GM23338 (cell line): Measurements from ENCODE around the gene TIGAR. TPM values are rescaled to one million over a fixed set of nuclear protein-coding genes. Genes with fewer than 3 reads are reported as not detected.

Experiments
- ATAC-seq: fragments of 200-7000 bp; cut with Tn5 transposase; 3 replicates; pipeline ENCODE4 v1.9.1; 2020
- DNase-seq: peaks from one replicate; pipeline ENCODE4 v3.0.0-alpha.2; 2015; ENCODE audit warnings: low spot score
- H2AFZ ChIP-seq: fragments of 200-600 bp; sonication (generic); 2 replicates; pipeline ENCODE4 v1.8.0; 2016; ENCODE audit warnings: antibody characterized with exemption, mild to moderate bottlenecking, moderate library complexity
- H3F3A ChIP-seq: fragments of 200-600 bp; sonication (generic); replicated peaks from 2 replicates; pipeline ENCODE4 v1.8.0; 2017; ENCODE audit warnings: antibody characterized with exemption, mixed run types, low read depth
- H3K27ac ChIP-seq: fragments of 200-600 bp; sonication (generic); 2 replicates; pipeline ENCODE4 v1.6.1; 2016; ENCODE audit warnings: low read depth
- H3K27me3 ChIP-seq: fragments of 200-600 bp; sonication (generic); 2 replicates; pipeline ENCODE4 v1.8.0; 2016; ENCODE audit warnings: mild to moderate bottlenecking, mixed run types, moderate library complexity; ENCODE audit not compliant: insufficient read depth
- H3K36me3 ChIP-seq: fragments of 200-600 bp; sonication (generic); 2 replicates; pipeline ENCODE4 v1.8.0; 2016; ENCODE audit warnings: mild to moderate bottlenecking; ENCODE audit not compliant: insufficient read depth
- H3K4me1 ChIP-seq: fragments of 200-600 bp; sonication (generic); 2 replicates; pipeline ENCODE4 v1.8.0; 2016; ENCODE audit warnings: mild to moderate bottlenecking, moderate library complexity; ENCODE audit not compliant: insufficient read depth
- H3K4me2 ChIP-seq: fragments of 200-600 bp; sonication (generic); 2 replicates; pipeline ENCODE4 v1.7.1; 2017; ENCODE audit warnings: mixed run types
- H3K4me3 ChIP-seq: fragments of 200-600 bp; sonication (generic); 2 replicates; pipeline ENCODE4 v1.6.1; 2016; ENCODE audit warnings: mixed run types
- H3K79me2 ChIP-seq: fragments of 200-600 bp; sonication (generic); replicated peaks from 2 replicates; pipeline ENCODE4 v1.8.0; 2017; ENCODE audit warnings: mild to moderate bottlenecking; ENCODE audit not compliant: insufficient read depth
- H3K9me2 ChIP-seq: fragments of 200-600 bp; sonication (generic); 2 replicates; pipeline ENCODE4 v1.8.0; 2017; ENCODE audit not compliant: insufficient read depth
- H4K20me1 ChIP-seq: fragments of 200-600 bp; sonication (generic); replicated peaks from 2 replicates; pipeline ENCODE4 v1.8.0; 2017; ENCODE audit warnings: mild to moderate bottlenecking; ENCODE audit not compliant: insufficient read depth
- H3K27ac Mint-ChIP-seq: 2 replicates; pipeline ENCODE4 v1.8.0; 2020; ENCODE audit warnings: inconsistent platforms, mild to moderate bottlenecking, moderate library complexity, mixed read lengths
- H3K27me3 Mint-ChIP-seq: 3 replicates; pipeline ENCODE4 v1.8.0; 2022; ENCODE audit warnings: low read depth, mild to moderate bottlenecking, moderate library complexity, mixed read lengths, inconsistent platforms; ENCODE audit not compliant: insufficient read depth, poor library complexity
- H3K36me3 Mint-ChIP-seq: 3 replicates; pipeline ENCODE4 v1.8.0; 2021; ENCODE audit warnings: low read depth, mild to moderate bottlenecking, inconsistent platforms, moderate library complexity, mixed read lengths
- H3K4me1 Mint-ChIP-seq: 3 replicates; pipeline ENCODE4 v1.8.0; 2020; ENCODE audit warnings: mild to moderate bottlenecking, inconsistent platforms, mixed read lengths
- H3K4me3 Mint-ChIP-seq: 3 replicates; pipeline ENCODE4 v1.8.0; 2021; ENCODE audit warnings: moderate library complexity, mild to moderate bottlenecking, inconsistent platforms, mixed read lengths
- H3K9me3 Mint-ChIP-seq: 3 replicates; pipeline ENCODE4 v1.8.0; 2020; ENCODE audit warnings: moderate library complexity, mild to moderate bottlenecking, inconsistent platforms, mixed read lengths
- CREB1 ChIP-seq: fragments of 250-450 bp; sonication (Bioruptor Pico); IDR thresholded peaks from 2 replicates; pipeline ENCODE4 v1.5.0; 2020; ENCODE audit warnings: low read depth, mild to moderate bottlenecking, moderate library complexity
- CTCF ChIP-seq, 2 experiments: fragments of 200-600 bp in 1 of 2; sonication (generic) in 1 of 2; conservative IDR thresholded peaks; 2 replicates each; pipeline versions ENCODE4 v1.5.1 to v1.6.1; 2016 to 2017; ENCODE audit warnings: antibody characterized with exemption in 2 of 2, low read depth in 2 of 2, mild to moderate bottlenecking in 2 of 2, moderate library complexity in 1 of 2
- ETS1 ChIP-seq: IDR thresholded peaks from 2 replicates; pipeline ENCODE4 v1.6.1; 2016; ENCODE audit warnings: antibody characterized with exemption
- EZH2 ChIP-seq: fragments of 200-600 bp; sonication (generic); IDR thresholded peaks from one replicate; pipeline ENCODE4 v1.8.0; 2017; ENCODE audit warnings: antibody characterized with exemption, mild to moderate bottlenecking, low read depth; ENCODE audit not compliant: unreplicated experiment
- EZH2phosphoT487 ChIP-seq: fragments of 200-600 bp; sonication (generic); IDR thresholded peaks from one replicate; pipeline ENCODE4 v1.8.1; 2018; ENCODE audit warnings: antibody characterized with exemption; ENCODE audit not compliant: unreplicated experiment
- JUNB ChIP-seq: IDR thresholded peaks from one replicate; pipeline ENCODE4 v1.6.1; 2016; ENCODE audit warnings: antibody characterized with exemption; ENCODE audit not compliant: unreplicated experiment
- NANOG ChIP-seq: IDR thresholded peaks from 2 replicates; pipeline ENCODE4 v1.6.1; 2016; ENCODE audit warnings: antibody characterized with exemption, borderline replicate concordance
- POLR2AphosphoS5 ChIP-seq: IDR thresholded peaks from 2 replicates; pipeline ENCODE4 v1.6.1; 2016; ENCODE audit warnings: antibody characterized with exemption, low read depth
- REST ChIP-seq: IDR thresholded peaks from one replicate; pipeline ENCODE4 v1.6.1; 2018; ENCODE audit warnings: antibody characterized with exemption; ENCODE audit not compliant: unreplicated experiment
- STAT1 ChIP-seq: IDR thresholded peaks from one replicate; pipeline ENCODE4 v1.6.1; 2016; ENCODE audit warnings: antibody characterized with exemption; ENCODE audit not compliant: unreplicated experiment
- ZNF114 ChIP-seq: fragments of 250-450 bp; sonication (Bioruptor Pico); IDR thresholded peaks from 2 replicates; pipeline ENCODE4 v1.5.0; 2020; ENCODE audit warnings: mild to moderate bottlenecking, moderate library complexity
- ZNF331 ChIP-seq: fragments of 250-450 bp; sonication (Bioruptor Pico); IDR thresholded peaks from 2 replicates; pipeline ENCODE4 v1.5.0; 2020; ENCODE audit warnings: low read depth, mild to moderate bottlenecking, moderate library complexity
- polyA plus RNA-seq: library from polyadenylated mRNA; unstranded; fragments of >200 nt; fragmentation: Nextera tagmentation; extraction: Ambion mirVana; gene quantifications from 2 replicates; pipeline ENCODE4 v1.2.1, GENCODE V29; 2016
- total RNA-seq: library from RNA; depleted of rRNA; stranded (reverse); fragments of >200 nt; shearing (Covaris generic); gene quantifications from 2 replicates; pipeline ENCODE4 v1.2.3, GENCODE V29; 2014
- TF ChIP-seq, protein P1 (sequence below): fragments of 250-450 bp; sonication (Bioruptor Pico); IDR thresholded peaks from 2 replicates; pipeline ENCODE4 v1.5.0; 2020; ENCODE audit warnings: mild to moderate bottlenecking, moderate library complexity

TIGAR gene
- total and polyA plus RNA-seq, 2 experiments from 2014 or later, result 10.4 to 13.3 TPM

DNA sequence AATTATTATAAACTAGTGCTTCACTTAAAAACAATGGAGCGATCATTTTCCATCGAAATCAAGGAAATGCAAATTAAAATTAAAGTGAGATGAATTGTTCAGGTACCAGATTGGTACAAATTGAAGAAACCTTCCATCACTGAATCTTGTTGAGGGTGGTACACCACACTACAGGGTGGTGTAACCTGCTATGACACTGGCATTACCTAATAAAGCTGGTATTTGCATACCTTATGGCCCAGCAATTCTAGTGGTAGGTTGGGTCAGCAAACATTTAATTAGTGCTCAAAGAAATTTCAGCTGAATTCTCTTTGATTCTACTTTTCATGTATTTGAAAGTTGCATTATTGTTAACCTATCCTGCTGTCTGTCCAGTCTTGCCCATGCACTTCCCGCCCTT lies 9.2 kb downstream of the TIGAR start:
- peaks cover 2% of the 10 kb centered on the region for H3K27me3 Mint-ChIP-seq
- Histone ChIP-seq H3K9me2 (no peaks in the 10 kb centered on the region), H3K36me3 (peaks cover 16% of the 10 kb centered on the region), H4K20me1 (peaks cover 8% of the 10 kb centered on the region; the same call in 1 of the 2 replicates), H3K4me1 (no peaks in the 10 kb centered on the region), H3K79me2 (peaks cover 85% of the 10 kb centered on the region), H3K4me2 (no peak overlapping the region), H3F3A (no peaks in the 10 kb centered on the region), H2AFZ (no peak overlapping the region), H3K27me3 (no peaks in the 10 kb centered on the region), H3K4me3 (no peak overlapping the region), H3K27ac (no peak overlapping the region)
- DNase-seq, result no peak
- peaks cover 5% of the 10 kb centered on the region; the same call in 2 of the 3 replicates for H3K9me3 Mint-ChIP-seq
- no peak for ATAC-seq
- peaks cover 32% of the 10 kb centered on the region for H3K36me3 Mint-ChIP-seq
- H3K4me1 Mint-ChIP-seq, result no peaks in the 10 kb centered on the region
- H3K27ac Mint-ChIP-seq, result no peak overlapping the region
- H3K4me3 Mint-ChIP-seq, result no peak overlapping the region
- no peak for TF ChIP-seq CTCF (conservative IDR thresholded peaks at IDR 0.05; ENCODE audit: low read depth in 2 of 2)
- TF ChIP-seq EZH2phosphoT487, result no peak
- TF ChIP-seq, protein P1, sequence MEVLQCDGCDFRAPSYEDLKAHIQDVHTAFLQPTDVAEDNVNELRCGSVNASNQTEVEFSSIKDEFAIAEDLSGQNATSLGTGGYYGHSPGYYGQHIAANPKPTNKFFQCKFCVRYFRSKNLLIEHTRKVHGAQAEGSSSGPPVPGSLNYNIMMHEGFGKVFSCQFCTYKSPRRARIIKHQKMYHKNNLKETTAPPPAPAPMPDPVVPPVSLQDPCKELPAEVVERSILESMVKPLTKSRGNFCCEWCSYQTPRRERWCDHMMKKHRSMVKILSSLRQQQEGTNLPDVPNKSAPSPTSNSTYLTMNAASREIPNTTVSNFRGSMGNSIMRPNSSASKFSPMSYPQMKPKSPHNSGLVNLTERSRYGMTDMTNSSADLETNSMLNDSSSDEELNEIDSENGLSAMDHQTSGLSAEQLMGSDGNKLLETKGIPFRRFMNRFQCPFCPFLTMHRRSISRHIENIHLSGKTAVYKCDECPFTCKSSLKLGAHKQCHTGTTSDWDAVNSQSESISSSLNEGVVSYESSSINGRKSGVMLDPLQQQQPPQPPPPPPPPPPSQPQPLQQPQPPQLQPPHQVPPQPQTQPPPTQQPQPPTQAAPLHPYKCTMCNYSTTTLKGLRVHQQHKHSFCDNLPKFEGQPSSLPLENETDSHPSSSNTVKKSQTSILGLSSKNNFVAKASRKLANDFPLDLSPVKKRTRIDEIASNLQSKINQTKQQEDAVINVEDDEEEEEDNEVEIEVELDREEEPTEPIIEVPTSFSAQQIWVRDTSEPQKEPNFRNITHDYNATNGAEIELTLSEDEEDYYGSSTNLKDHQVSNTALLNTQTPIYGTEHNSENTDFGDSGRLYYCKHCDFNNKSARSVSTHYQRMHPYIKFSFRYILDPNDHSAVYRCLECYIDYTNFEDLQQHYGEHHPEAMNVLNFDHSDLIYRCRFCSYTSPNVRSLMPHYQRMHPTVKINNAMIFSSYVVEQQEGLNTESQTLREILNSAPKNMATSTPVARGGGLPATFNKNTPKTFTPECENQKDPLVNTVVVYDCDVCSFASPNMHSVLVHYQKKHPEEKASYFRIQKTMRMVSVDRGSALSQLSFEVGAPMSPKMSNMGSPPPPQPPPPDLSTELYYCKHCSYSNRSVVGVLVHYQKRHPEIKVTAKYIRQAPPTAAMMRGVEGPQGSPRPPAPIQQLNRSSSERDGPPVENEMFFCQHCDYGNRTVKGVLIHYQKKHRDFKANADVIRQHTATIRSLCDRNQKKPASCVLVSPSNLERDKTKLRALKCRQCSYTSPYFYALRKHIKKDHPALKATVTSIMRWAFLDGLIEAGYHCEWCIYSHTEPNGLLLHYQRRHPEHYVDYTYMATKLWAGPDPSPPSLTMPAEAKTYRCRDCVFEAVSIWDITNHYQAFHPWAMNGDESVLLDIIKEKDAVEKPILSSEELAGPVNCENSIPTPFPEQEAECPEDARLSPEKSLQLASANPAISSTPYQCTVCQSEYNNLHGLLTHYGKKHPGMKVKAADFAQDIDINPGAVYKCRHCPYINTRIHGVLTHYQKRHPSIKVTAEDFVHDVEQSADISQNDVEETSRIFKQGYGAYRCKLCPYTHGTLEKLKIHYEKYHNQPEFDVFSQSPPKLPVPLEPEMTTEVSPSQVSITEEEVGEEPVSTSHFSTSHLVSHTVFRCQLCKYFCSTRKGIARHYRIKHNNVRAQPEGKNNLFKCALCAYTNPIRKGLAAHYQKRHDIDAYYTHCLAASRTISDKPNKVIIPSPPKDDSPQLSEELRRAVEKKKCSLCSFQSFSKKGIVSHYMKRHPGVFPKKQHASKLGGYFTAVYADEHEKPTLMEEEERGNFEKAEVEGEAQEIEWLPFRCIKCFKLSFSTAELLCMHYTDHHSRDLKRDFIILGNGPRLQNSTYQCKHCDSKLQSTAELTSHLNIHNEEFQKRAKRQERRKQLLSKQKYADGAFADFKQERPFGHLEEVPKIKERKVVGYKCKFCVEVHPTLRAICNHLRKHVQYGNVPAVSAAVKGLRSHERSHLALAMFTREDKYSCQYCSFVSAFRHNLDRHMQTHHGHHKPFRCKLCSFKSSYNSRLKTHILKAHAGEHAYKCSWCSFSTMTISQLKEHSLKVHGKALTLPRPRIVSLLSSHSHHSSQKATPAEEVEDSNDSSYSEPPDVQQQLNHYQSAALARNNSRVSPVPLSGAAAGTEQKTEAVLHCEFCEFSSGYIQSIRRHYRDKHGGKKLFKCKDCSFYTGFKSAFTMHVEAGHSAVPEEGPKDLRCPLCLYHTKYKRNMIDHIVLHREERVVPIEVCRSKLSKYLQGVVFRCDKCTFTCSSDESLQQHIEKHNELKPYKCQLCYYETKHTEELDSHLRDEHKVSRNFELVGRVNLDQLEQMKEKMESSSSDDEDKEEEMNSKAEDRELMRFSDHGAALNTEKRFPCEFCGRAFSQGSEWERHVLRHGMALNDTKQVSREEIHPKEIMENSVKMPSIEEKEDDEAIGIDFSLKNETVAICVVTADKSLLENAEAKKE (CRISPR knock-in tag), result no peak
- TF ChIP-seq ZNF331 (CRISPR knock-in tag), result no peak
- no peak for TF ChIP-seq NANOG
- TF ChIP-seq JUNB, result no peak
- TF ChIP-seq STAT1, result no peak
- no peak for TF ChIP-seq POLR2AphosphoS5
- no peak for TF ChIP-seq REST
- no peak for TF ChIP-seq EZH2
- no peak for TF ChIP-seq ZNF114 (CRISPR knock-in tag)
- no peak for TF ChIP-seq ETS1
- TF ChIP-seq CREB1, result no peak
